HG03469 (cell line): ENCODE measurements around the gene SH3BGRL3.
"Not testable (repeated sequence)": the region's sequence is repeated elsewhere in the genome, so short reads cannot be mapped to it uniquely, and the experiment has no call there.

Experiments used
- ATAC-seq: cut with Tn5 transposase; IDR thresholded peaks from one replicate; pipeline ENCODE4 v1.9.1; 2021; ENCODE audit warnings: mild to moderate bottlenecking, moderate library complexity, moderate number of reproducible peaks; ENCODE audit not compliant: unreplicated experiment

SH3BGRL3 gene

GRCh38 chr1:26290122-26290881 is 10.4 kb downstream of the SH3BGRL3 start:
- ATAC-seq, result no peak

GRCh38 chr1:26290882-26291261 is 11.0 kb downstream of the SH3BGRL3 start:
- ATAC-seq, result no peak

DNA sequence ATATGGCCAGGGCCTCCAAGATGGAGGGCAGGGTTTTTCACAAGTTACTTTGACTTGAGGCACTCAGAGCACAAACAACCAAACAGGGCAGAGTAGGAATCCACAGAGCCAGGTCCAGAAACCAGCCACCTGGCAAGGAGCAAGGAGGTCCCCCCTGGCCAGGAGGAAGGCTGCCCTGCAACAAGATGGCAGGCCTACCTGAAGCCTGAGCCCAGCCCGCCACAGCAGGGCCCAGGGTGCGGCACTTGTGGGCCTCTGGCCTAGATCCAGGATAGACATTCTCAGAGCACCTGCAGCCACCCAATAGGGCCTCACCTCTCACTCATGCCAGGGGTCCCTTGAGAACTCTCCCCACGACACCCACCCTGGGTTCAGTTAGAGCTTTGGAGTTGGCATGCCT is 11.5 kb downstream of the SH3BGRL3 start:
- no peak for ATAC-seq

GRCh38 chr1:26291939-26292338 is 12.1 kb downstream of the SH3BGRL3 start:
- ATAC-seq, result no peak

DNA sequence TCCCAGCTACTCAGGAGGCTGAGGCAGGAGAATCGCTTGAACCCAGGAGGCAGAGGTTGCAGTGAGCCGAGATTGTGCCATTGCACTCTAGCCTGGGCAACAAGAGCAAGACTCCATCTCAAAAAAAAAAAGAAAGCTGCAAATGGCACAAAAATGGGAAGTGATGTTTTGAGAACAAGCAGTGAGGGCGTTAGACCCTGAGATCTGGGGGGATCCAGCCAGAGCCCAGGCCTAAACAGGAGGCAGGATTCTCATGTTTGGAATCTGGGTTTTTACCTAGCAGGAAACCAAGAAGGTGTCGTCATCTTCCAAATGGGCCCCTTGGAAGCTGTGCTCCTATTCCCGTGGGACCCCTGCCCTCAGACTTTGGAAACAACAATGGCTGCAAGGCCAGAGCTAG is 12.8 kb downstream of the SH3BGRL3 start:
- not testable (repeated sequence) for ATAC-seq

DNA sequence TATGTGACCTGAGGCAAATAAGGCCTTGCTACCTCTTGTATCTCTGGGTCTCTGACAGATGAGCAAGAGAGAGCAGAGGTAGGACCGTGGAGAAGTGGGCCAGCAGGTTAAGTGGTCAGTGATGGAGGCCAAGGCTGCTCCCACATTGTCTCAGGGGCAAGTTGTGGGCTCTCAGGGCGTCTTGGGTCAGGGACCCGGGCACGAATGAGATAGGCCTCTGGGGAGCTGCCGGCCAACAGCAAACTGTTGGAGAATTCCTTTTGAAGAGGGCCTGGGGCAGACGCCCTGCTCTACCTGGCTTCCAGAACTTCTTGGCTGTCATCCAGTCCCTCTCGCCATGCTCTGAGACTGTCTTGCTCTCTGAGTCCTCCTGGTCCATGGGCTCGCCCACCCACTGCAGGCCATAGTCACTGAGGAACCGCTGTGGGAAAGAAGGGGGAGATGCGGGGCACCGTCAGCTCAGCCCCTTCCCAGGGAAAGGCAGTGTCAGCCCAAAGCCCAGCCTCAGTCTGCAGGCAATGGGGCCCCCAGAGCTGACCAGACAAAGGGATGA is 14.1 kb downstream of the SH3BGRL3 start:
- no peak for ATAC-seq

DNA sequence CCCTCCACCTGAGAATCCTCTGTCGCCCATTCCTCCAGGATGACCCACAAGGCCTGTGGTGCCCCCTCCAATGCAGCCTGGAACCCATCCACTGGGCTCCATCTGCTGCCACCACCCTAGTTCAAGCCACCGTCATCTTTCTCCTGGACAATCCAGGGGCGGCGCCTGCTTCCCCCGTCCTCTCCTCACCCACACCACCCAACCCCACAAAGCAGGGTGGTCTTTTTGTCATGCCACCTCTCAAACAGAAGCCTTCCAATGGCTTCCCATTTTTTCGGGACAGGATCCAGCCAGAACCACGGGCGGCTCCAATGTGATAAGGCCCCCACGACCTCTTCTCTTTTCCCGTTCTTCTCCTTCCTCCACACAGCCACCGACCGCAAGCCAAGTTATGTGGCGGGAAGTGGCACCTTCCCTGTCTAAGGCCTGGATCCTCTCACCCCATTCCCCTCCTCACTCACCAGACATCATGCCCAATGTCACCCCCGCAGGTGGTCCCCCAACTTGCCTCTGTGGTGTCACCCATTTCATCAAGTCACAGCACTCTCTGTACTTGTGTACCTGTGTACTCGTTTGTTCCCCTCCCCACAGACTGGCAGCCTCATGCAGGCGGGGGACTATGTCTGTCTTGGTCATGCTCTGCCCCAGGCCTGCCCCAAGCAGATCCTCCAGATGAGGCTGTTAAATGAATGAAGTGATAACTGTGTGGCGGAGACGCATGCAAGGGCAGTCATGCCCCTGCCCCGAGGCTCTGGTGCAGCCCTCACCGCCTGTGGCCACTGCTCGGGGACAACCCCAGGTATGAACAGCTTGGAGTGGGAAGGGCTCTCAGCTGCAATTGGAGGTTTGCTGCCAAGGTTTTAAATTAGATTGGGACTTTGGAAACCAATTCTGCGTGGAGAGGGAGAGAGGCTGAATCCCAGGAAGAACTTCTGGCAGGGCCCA is 15.6 kb downstream of the SH3BGRL3 start:
- no peak for ATAC-seq

GRCh38 chr1:26296340-26297056 is 16.6 kb downstream of the SH3BGRL3 start:
- no peak for ATAC-seq

- no peak for ATAC-seq
Measured at GRCh38 chr1:26297057-26297790, 17.3 kb downstream of the SH3BGRL3 start.

GRCh38 chr1:26297791-26298124 is 17.9 kb downstream of the SH3BGRL3 start:
- no peak for ATAC-seq

DNA sequence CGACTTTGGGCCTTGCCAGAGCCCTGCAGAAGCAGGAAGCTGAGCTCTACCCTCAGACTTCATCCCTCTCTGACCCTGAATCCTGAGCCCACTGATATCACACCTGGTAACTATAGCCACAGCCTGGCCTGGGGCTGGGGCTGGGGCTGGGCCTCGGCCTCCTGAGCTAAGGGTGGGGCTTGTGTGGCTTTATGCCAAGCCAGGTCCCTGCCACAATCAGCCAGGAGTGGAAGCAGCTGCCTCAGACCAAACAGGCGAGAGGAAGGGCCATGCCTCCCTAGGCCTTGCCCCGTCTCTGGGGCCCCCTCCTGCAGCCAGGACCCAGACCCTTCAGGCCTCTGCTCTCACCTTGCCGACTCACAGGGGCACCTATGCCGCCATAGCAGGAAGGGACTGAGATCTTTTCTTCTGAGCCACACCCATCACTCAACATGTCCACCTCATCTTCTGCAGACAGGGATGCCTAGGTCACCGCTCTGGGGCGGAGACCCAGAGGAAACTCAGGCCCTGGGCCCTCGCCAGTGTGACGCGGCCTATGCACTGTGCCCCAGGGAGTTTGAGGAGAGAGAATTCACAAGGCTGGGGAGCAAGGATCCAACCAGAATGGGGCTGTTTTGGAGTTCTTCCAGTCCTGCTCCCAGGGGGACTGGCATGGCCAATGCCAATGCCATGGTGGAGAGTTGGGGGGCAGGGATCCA is 20.8 kb downstream of the SH3BGRL3 start:
- no peak for ATAC-seq

DNA sequence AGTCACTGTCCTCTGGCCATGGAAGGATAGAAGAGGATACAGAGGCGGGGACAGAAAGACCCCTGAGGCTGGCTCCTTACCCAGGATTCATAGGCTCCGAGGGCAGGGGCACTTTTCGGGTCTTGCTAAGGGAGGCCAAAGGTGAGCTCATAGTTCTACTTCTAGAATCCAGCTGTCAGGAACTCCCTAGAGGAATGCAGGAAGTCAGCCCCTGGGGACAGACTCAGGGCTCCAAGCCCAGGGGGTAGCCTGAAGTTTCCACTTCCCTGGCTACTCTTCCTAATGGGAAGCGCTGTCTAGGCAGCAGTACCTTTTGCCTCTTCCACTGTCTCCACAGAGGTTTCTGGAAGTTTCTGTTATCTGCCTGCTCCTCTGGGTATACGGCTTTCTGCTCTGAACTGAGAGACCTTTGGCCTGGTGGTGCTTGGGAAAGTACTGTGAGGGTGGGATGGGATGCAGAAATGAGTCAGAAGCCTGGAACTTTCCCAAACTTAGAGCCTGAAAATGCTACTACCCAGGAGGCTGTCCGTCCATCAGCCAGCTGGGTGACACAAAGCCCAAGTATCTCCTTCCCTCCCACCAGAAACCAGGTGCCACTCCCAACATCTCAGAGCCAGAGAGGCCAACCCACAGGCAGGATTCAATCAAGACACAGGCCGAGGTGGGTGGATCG is 23.0 kb downstream of the SH3BGRL3 start:
- ATAC-seq, result no peak

GRCh38 chr1:26305667-26306289 is 25.9 kb downstream of the SH3BGRL3 start:
- peak; percentile 12 for ATAC-seq

- peak; percentile 87 for ATAC-seq
Measured at GRCh38 chr1:26306290-26307229, 26.7 kb downstream of the SH3BGRL3 start, which contains the start of gene UBXN11. Gene UBXN11 (minus strand): TSS chr1:26306636. CDS start chr1:26302883, 3,753 bp downstream.

GRCh38 chr1:26307363-26307781 is 27.5 kb downstream of the SH3BGRL3 start:
- no peak for ATAC-seq

DNA sequence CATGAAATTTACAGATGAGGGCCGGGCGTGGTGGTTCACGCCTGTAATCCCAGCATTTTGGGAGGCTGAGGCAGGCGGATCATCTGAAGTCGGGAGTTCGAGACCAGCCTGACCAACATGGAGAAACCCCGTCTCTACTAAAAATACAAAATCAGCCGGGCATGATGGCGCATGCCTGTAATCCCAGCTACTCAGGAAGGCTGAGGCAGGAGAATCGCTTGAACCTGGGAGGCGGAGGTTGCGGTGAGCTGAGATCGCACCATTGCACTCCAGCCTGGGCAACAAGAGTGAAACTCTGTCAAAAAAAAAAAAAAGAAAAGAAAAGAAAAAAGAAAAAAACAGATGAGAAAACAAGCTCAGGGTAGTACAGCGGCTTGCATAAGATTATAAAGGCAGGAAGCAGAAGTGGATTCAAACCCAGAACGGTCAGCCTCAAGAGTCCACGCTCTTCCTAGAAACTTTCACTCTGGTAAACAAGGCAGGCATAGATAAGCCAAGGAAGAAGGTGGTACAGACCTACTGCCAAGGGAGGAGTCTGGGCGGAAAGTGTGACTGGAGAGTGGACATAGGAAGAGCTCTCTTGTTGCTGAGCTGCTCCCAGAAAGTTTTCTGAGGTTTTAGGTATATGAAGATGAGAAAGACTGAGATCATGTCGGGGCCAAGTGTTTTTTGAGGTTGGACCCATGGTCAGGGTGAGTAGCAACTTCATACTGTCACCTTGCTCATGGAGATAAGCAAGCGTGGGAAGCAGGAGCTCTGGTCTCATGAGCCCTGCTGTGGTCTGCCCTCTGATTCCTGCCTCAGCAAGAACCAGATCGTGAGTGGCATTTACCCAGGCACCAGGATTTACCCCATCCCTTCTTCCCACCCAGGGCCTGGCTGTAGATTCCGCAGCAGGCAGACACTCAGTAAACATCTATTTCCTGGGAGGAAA is 28.3 kb downstream of the SH3BGRL3 start:
- not testable (repeated sequence) for ATAC-seq
